Parathyroid adenoma (tissue), 2 donors: Measurements from ENCODE around the gene RAB28.

Experiments used
- H2AFZ ChIP-seq: fragments of 300-600 bp; sonication (generic); one replicate; pipeline ENCODE4 v1.7.0; 2017; ENCODE audit warnings: antibody characterized with exemption, mild to moderate bottlenecking
- H3K27ac ChIP-seq: fragments of 300-600 bp; sonication (generic); one replicate; pipeline ENCODE4 v1.7.0; 2017
- H3K27me3 ChIP-seq: fragments of 300-600 bp; sonication (generic); one replicate; pipeline ENCODE4 v1.7.0; 2017; ENCODE audit warnings: low read length; ENCODE audit not compliant: control insufficient read depth, insufficient read depth
- H3K36me3 ChIP-seq: fragments of 300-600 bp; sonication (generic); one replicate; pipeline ENCODE4 v1.7.0; 2017; ENCODE audit warnings: low read length; ENCODE audit not compliant: control insufficient read depth, insufficient read depth
- H3K4me1 ChIP-seq: fragments of 300-600 bp; sonication (generic); one replicate; pipeline ENCODE4 v1.7.0; 2017; ENCODE audit warnings: control low read depth
- H3K4me2 ChIP-seq: fragments of 300-600 bp; sonication (generic); one replicate; pipeline ENCODE4 v1.7.0; 2017; ENCODE audit warnings: low read length
- H3K4me3 ChIP-seq: fragments of 300-600 bp; sonication (generic); one replicate; pipeline ENCODE4 v1.7.0; 2017; ENCODE audit warnings: low read depth, low read length
- H3K79me2 ChIP-seq: fragments of 300-600 bp; sonication (generic); one replicate; pipeline ENCODE4 v1.7.0; 2017; ENCODE audit warnings: control low read depth
- H3K9ac ChIP-seq: fragments of 300-600 bp; sonication (generic); one replicate; pipeline ENCODE4 v1.7.0; 2017; ENCODE audit warnings: mild to moderate bottlenecking
- H3K9me3 ChIP-seq: fragments of 300-600 bp; sonication (generic); one replicate; pipeline ENCODE4 v1.7.0; 2017; ENCODE audit warnings: low read length; ENCODE audit not compliant: control insufficient read depth
- CTCF ChIP-seq: fragments of 300-600 bp; sonication (generic); IDR thresholded peaks from one replicate; pipeline ENCODE4 v1.7.0; 2017; ENCODE audit warnings: antibody characterized with exemption, mild to moderate bottlenecking
- donor health status: primary hyperparathyroidism.

The RAB28 gene

GRCh38 chr4:13430834-13431568 is 53.1 kb downstream of the RAB28 start:
- Histone ChIP-seq H3K9me3 (no peaks in the 10 kb centered on the region), H3K27me3 (no peaks in the 10 kb centered on the region), H3K4me1 (no peaks in the 10 kb centered on the region), H3K36me3 (no peaks in the 10 kb centered on the region), H3K79me2 (no peaks in the 10 kb centered on the region), H2AFZ (no peak overlapping the region), H3K27ac (no peak overlapping the region), H3K4me2 (no peak overlapping the region), H3K4me3 (no peak overlapping the region), H3K9ac (no peak overlapping the region)
- no peak for TF ChIP-seq CTCF

- Histone ChIP-seq H3K4me2 (no peak overlapping the region), H3K4me3 (no peak overlapping the region), H3K9me3 (no peaks in the 10 kb centered on the region)
Measured at GRCh38 chr4:13427599-13428325, 56.4 kb downstream of the RAB28 start.

DNA sequence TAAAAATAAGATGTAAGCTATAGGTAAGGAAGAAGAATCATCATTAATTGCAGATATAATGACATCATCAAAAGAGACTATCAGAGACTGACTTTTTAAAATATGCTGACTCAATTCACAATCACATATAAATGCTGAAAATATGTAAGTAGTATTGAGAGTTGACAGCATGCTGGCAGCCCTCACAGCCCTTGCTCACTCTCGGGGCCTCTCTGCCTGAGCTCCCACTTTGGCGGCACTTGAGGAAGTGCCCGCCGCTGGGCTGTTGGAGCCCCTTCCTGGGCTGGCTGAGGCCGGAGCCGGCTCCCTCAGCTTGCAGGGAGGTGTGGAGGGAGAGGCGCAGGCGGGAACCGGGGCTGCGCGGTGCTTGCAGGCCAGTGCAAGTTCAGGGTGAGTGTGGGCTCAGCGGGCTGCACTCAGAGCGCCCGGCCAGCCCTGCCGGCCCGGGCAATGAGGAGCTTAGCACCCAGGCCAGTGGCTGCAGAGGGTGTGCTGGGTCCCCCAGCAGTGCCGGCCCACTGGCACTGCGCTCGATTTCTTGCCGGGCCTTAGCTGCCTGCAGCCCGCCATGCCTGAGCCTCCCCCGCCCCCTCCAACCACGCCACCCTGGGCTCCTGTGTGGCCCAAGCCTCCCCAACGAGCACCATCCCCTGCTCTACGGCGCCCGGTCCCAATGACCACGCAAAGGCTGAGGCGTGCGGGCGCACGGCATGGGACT is 68.9 kb downstream of the RAB28 start:
- H3K9ac ChIP-seq, result no peak overlapping the region
- no peaks in the 10 kb centered on the region for H3K36me3 ChIP-seq
- H3K4me3 ChIP-seq, result no peak overlapping the region
- no peak for TF ChIP-seq CTCF
- no peak overlapping the region for H2AFZ ChIP-seq
- H3K79me2 ChIP-seq, result no peaks in the 10 kb centered on the region
- no peaks in the 10 kb centered on the region for H3K4me1 ChIP-seq
- no peaks in the 10 kb centered on the region for H3K9me3 ChIP-seq
- no peak overlapping the region for H3K27ac ChIP-seq
- H3K27me3 ChIP-seq, result no peaks in the 10 kb centered on the region
- no peak overlapping the region for H3K4me2 ChIP-seq

More at GRCh38 chr4:13427599-13428325, 56.4 kb downstream of the RAB28 start:
- no peak overlapping the region for H2AFZ ChIP-seq
- no peak overlapping the region for H3K27ac ChIP-seq
- no peak for TF ChIP-seq CTCF
- no peaks in the 10 kb centered on the region for H3K36me3 ChIP-seq
- H3K9ac ChIP-seq, result no peak overlapping the region
- no peaks in the 10 kb centered on the region for H3K27me3 ChIP-seq
- H3K4me1 ChIP-seq, result no peaks in the 10 kb centered on the region
- H3K79me2 ChIP-seq, result no peaks in the 10 kb centered on the region

- Histone ChIP-seq H2AFZ (no peak overlapping the region), H3K27me3 (no peaks in the 10 kb centered on the region), H3K36me3 (no peaks in the 10 kb centered on the region), H3K27ac (no peak overlapping the region), H3K4me3 (no peak overlapping the region), H3K4me1 (no peaks in the 10 kb centered on the region), H3K4me2 (no peak overlapping the region), H3K9ac (no peak overlapping the region), H3K9me3 (no peaks in the 10 kb centered on the region), H3K79me2 (no peaks in the 10 kb centered on the region)
- no peak for TF ChIP-seq CTCF
Measured at GRCh38 chr4:13413729-13414437, 70.3 kb downstream of the RAB28 start.
